KOPT-K1 (cell line): ENCODE data around the gene SORBS1.

Source experiments
- H3K27ac ChIP-seq: fragments of 200-600 bp; sonication (generic); 2 replicates; pipeline ENCODE4 v1.5.1; 2016; ENCODE audit warnings: antibody characterized with exemption, mild to moderate bottlenecking, low read depth, low read length; ENCODE audit not compliant: poor library complexity, severe bottlenecking
- H3K36me3 ChIP-seq: fragments of 200-600 bp; sonication (generic); 2 replicates; pipeline ENCODE4 v1.5.1; 2017; ENCODE audit warnings: antibody characterized with exemption, mild to moderate bottlenecking, low read length, moderate library complexity; ENCODE audit not compliant: insufficient read depth
- H3K9me3 ChIP-seq: fragments of 200-600 bp; sonication (generic); 2 replicates; pipeline ENCODE4 v1.5.1; 2017; ENCODE audit warnings: antibody characterized with exemption, low read length, mild to moderate bottlenecking; ENCODE audit not compliant: insufficient read depth, poor library complexity, severe bottlenecking

The SORBS1 gene

GRCh38 chr10:95408983-95409873 is 151.9 kb downstream of the SORBS1 start:
- no peaks in the 10 kb centered on the region for H3K9me3 ChIP-seq
- no peaks in the 10 kb centered on the region for H3K36me3 ChIP-seq
- H3K27ac ChIP-seq, result no peak overlapping the region

DNA sequence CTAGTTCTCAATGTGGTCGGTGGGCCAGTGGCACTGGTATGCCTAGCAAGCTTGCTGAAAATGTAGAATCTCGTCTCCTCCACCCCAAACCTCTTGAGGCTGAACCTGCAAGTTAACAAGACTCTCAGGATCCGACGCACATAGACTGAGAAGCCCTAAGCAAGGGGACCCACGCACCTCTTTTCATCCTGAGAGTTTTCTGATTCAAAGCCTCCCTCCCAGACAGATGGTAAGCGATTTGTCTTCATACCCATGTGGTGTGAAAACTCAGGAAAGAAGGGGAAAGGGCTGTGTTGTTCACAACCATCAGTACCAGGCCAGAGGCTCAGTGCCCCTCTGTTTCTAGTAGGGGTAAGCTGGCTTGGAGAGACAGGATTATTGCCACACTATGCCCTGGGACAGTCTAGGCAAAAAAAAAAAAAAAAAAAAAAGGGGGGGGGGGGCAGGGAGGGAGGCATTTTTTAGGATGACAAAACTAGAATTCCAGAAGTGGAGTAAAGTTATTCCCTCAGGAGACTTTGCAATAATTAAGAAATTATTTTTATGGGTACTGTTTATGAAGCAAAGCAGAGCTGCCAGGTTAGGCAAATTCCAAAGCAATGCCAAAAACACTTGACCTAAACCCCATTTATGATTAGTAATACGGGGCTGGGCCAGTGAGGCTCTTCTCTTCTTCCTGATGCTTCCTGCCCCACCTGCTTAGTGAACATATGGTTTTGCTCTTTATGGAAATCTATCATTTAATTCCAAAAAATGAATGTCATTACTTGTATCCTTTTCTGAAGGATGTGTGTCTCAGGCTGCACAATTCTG is 152.8 kb downstream of the SORBS1 start:
- Histone ChIP-seq H3K9me3 (no peaks in the 10 kb centered on the region), H3K36me3 (no peaks in the 10 kb centered on the region), H3K27ac (no peak overlapping the region)

- Histone ChIP-seq H3K36me3 (no peaks in the 10 kb centered on the region), H3K9me3 (no peaks in the 10 kb centered on the region), H3K27ac (no peak overlapping the region)
Measured at GRCh38 chr10:95407546-95407945, 153.6 kb downstream of the SORBS1 start.

DNA sequence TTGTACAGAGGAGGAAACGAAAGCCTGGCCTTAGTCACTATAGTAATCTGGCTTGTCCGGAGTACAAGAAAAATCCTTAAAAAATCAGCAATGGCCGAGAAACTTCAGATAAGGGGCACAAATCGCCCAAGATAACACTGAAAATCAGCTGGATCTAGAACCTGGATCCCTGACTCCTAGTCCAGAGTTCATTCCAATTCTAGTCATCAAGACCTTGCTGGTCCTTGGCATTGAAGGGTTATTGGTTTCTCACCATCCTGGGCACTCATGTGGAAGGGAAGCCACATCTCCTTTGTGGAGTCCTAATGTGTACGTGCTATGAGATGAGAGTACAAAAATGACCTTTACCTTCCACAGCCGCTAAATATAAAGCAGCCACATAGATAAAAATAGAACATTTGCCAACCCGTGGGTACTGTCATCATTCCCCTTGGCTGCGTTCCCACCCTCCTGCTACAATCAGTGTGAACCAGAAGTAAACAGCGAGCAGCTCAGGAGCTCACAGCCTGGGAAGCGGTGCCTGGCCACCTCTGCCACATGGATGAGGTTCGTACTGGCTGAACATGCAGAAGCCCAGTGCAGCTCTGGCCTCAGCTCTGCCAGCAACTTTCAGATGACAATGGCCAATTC is 154.4 kb downstream of the SORBS1 start:
- no peaks in the 10 kb centered on the region for H3K9me3 ChIP-seq
- H3K36me3 ChIP-seq, result no peaks in the 10 kb centered on the region
- no peak overlapping the region for H3K27ac ChIP-seq

DNA sequence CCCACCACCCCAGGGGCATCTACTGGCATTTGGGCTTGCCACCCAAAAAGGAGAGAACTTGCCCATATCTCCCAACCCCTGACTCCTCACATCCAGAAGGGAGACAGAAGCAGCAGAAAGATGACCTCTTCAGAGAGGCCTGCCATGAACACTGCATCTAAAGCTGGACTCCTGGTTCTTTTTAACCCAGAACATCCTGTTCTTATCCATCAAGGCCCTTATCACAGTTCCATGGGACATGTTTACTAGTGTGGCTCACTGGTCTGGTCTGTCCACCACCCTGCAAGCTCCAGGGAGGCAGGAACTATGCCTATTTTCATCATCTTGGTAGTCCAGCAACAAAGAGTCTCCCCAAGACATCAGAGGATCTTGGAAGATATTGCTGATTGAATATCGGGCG is 155.5 kb downstream of the SORBS1 start:
- no peaks in the 10 kb centered on the region for H3K9me3 ChIP-seq

GRCh38 chr10:95404864-95405263 is 156.3 kb downstream of the SORBS1 start:
- Histone ChIP-seq H3K36me3 (no peaks in the 10 kb centered on the region), H3K9me3 (no peaks in the 10 kb centered on the region), H3K27ac (no peak overlapping the region)

More for the DNA sequence above, 155.5 kb downstream of the SORBS1 start:
- H3K36me3 ChIP-seq, result no peaks in the 10 kb centered on the region
- no peak overlapping the region for H3K27ac ChIP-seq

DNA sequence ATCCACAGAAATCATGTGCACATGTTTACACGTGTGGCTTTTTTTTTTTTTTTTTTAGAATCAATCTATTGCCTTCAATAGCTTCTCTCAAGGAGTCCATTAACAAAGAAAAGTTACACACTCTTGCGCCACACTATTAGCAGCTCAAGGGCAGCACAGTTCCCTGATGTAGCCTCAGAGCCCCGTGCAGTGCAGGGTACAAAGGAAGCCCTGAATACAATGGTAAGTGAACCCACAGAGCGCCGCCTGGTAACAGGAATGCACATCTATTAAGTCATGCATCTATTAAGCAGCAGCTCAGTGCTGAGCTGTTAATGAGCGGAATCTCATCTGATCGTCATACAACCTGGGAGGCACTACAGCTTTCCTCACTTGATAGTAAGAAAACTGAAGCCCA is 156.7 kb downstream of the SORBS1 start:
- H3K9me3 ChIP-seq, result no peaks in the 10 kb centered on the region
- H3K36me3 ChIP-seq, result no peaks in the 10 kb centered on the region
- H3K27ac ChIP-seq, result no peak overlapping the region

DNA sequence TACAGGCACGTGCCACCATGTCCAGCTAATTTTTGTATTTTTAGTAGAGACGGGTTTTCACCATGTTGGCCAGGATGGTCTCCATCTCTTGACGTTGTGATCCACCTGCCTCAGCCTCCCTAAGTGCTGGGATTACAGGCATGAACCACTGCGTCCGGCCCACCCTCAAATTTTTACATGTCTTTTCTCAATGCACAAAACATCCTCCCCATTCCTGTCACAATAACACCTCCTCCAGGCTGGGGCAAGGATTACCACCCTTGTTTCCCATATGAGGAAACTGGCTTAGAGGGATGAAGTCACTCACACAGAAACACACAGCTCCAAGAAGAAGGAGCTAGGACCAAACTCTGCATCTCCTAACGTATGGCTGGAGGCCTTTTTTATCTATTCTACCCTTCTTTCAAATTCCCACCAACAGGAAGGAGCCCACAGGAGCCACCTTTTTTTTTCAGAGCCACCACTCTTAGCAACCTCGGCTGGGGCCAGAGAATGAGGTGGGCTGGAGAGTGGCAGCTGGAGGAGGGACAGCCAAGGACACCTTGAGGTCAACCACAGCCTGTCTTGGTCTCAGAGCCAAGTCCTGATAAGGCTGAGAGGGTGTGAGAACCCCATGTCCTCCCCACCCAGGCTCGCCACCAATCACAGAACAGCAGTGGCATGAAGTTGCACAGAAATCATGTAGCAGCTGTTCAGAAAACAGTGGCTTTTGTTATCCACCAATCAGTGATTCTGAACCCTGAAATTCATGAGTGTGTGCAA is 157.3 kb downstream of the SORBS1 start:
- Histone ChIP-seq H3K27ac (no peak overlapping the region), H3K9me3 (no peaks in the 10 kb centered on the region), H3K36me3 (no peaks in the 10 kb centered on the region)

DNA sequence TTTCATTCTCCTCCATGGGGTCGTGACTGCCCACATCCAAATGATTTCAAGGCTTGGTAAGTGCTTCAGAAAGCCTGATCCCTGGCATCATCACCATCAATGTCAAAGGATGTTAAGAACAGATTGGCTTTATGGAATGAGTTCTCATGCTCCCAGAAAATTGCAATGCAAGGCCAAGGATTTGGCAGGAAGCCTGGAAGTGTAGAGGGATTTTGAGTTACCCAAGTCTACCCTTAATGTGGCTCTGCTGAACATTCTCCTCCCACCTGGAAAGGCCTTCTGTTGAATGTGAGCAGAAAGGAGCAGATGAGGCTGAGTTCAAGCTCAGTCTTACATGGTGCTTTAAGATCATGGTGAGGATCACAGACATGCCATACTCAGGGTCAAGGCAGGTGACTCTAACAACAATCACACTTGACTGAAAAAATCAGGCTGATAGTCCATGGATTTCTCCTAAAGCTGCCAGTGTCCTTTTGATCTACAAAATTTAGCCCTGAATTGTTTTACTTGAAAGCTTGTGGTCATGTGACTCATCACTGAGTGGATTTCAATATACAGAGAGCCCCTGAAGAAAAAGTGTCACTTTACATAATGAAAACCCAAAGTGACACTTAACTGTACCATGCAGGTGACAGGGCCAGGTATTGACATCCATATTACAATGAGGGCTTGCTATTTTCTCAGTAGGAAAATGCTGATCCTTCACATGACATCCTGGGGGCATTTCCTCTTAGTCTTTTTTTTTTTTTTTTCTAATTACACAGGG is 159.3 kb downstream of the SORBS1 start:
- Histone ChIP-seq H3K36me3 (no peaks in the 10 kb centered on the region), H3K9me3 (no peaks in the 10 kb centered on the region), H3K27ac (no peak overlapping the region)

GRCh38 chr10:95400787-95401186 is 160.4 kb downstream of the SORBS1 start:
- Histone ChIP-seq H3K27ac (no peak overlapping the region), H3K36me3 (no peaks in the 10 kb centered on the region), H3K9me3 (no peaks in the 10 kb centered on the region)

DNA sequence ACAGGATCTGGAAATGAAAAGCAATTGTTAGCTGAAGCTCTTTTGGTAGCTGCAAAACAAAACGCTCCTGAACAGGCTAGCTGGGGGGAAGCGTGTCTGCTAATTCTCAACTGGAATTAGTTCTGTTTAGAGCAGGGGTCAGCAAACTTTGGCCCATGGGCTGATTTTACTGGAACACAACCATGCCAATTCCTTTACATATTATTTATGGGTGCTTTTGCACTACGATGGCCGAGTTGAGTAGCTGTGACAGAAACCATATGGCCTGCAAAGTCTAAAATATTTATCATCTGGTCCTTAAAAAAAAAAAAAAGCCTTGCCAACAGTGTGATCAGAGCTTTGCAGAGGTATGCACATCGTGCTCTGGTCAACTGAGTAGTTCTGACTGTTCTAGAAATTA is 162.0 kb downstream of the SORBS1 start:
- H3K36me3 ChIP-seq, result no peaks in the 10 kb centered on the region
- H3K9me3 ChIP-seq, result no peaks in the 10 kb centered on the region
- no peak overlapping the region for H3K27ac ChIP-seq

GRCh38 chr10:95397747-95398146 is 163.4 kb downstream of the SORBS1 start:
- no peaks in the 10 kb centered on the region for H3K36me3 ChIP-seq
- H3K27ac ChIP-seq, result no peak overlapping the region
- no peaks in the 10 kb centered on the region for H3K9me3 ChIP-seq

GRCh38 chr10:95395947-95396449 is 165.2 kb downstream of the SORBS1 start:
- Histone ChIP-seq H3K36me3 (no peaks in the 10 kb centered on the region), H3K9me3 (no peaks in the 10 kb centered on the region), H3K27ac (no peak overlapping the region)
